ENCODE results near the gene SPC25.
"Not testable (repeated sequence)": the region's sequence is repeated elsewhere in the genome, so short reads cannot be mapped to it uniquely, and the experiment has no call there.

The SPC25 gene, protein sequence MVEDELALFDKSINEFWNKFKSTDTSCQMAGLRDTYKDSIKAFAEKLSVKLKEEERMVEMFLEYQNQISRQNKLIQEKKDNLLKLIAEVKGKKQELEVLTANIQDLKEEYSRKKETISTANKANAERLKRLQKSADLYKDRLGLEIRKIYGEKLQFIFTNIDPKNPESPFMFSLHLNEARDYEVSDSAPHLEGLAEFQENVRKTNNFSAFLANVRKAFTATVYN

DNA sequence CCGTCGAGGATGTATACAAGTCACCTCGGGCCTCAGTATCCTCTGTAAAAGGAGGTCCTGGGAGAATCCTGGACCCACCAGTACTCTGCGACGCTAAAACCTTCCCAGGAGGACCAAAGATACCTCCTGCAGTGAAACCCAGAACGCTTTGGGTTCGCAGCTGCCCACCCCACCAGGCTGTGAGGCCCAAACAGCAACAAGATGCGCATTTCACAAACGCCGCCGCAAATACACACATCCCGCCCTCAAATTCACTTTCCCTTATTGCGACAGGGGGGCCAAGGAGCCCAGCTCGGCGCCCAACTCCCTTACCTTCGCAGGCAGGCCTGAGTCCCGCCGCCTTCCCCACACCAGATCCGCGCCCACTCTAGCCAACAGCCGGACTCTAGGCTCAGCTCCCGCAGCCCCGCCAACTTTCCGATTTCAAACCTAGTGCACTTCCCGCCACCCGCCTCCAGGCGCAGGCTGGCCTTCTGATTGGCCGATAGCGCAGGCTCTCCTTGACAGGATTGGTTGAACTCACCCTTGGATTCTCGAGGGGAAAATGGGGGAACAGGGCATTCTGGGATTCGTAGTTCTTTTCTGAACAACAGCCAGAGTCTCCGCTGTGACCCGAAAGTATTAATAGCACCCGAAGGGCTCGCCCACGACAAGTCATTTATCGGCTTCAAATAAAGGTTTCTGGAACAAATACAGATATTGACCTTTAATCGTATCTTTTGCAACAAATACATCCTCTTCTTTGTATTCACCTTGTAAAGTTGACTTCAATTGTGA lies at the start of gene SPC25:
Gene SPC25 (minus strand): TSS at position 425 of the 777 bp plus-strand sequence. CDS start 911 bp downstream, outside the sequence.
- DNase-seq = peak; percentile 67 to 84 (median 82)

DNA sequence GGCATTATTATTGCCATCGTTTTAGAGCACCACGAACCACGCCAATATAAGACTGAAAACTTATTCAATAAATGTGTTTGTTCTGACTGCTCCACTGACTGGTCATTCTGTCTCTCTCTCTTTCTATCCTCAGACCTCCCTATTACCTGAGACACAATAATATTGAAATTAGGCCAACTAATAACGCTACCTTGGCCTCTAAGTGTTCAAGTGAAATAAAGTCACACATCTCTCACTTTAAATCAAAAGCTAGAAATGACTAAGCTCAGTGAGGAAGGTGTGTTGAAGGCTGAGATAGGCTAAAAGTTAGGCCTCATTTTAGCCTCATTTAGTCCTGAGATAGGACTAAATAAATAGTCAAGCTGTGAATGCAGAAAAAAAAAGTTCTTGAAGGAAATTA lies 49.7 kb upstream of the SPC25 start:
- no peak for DNase-seq

DNA sequence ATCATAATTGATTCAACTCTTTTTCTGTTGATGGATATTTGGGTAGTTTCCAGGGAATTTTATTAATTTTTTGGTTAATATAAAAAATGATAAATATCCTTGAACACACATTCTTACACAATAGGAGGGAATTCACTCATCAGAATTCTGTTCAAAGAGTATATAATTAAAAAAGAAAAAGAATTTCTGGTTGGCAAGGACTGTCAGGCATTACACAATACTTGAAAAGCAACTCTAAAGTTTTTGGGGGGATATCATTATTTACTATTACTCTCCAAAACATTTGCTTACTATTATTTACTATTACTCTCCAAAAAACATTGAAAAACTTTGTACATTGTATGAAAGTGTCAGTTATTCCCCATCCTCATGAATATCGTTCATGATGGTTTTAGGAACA lies 48.8 kb upstream of the SPC25 start:
- no peak for DNase-seq

DNA sequence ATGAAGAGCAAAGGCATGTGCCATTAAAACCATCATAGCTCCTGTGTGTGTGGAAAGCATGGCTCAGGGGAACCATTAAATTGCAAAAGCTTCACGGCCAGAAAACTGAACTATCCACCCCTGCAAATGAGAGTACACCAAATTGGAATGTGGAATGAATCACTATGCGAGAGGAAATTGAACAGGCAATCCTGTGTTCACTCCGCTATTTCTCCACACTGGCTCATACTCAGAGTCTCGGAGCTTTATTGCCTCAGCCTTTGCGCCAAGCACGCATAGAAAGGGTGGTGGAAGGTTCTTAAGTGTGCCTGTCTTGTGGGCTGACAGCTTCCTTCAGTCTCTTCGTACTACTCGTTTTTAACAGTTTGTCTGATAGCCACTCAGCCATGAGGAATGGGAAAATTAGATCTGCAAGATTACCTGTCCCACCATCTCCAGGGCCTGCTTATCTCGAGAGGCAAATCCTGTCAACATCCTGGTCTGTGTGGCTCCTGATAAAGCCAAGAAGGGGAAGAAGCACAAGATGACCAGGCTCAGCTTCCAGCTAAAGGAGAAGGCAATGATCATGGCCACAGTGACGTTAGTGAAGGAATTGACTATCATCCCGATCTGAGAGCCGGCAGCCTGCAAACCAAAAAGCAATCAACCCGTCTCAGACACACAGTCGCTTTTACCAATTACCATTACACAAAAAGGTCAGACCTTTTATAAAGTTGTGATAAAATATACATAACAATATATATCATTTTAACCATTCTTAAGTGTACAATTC lies 45.8 kb upstream of the SPC25 start:
- no peak for DNase-seq

DNA sequence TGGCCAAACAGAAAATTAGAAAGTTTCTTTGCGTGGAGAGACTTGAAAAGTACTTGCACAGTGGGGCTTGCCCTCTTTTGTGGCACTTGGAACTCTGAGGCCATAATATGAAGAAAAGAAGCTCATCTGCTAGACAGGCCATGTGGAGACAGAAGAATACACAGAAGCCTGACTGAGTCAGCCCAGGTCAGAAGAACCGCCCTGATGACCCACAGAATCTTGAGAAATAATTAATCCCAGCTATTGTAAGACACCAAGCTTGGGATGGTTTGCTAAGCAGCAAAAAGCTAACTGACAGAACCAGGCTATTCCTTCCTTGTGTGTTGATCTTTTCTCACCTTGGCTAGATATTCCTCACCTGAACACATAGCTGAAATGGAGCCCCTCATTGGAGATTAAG lies 44.6 kb upstream of the SPC25 start:
- DNase-seq = no peak

DNA sequence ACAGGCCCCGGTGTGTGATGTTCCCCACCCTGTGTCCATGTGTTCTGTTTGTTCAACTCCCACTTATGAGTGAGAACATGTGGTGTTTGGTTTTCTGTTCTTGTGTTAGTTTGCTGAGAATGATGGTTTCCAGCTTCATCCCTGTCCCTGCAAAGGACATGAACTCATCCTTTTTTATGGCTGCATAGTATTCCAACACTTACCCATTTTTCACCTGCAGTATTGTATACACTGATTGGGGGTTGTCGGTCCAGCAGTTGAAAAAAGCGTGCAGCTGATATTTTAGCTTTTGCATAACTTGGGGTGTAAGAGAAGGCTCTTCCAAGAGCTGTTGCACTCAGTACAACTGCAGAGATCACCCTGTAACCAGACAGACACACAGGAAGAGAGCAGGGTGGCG lies 41.9 kb upstream of the SPC25 start:
- not testable (repeated sequence) for DNase-seq

DNA sequence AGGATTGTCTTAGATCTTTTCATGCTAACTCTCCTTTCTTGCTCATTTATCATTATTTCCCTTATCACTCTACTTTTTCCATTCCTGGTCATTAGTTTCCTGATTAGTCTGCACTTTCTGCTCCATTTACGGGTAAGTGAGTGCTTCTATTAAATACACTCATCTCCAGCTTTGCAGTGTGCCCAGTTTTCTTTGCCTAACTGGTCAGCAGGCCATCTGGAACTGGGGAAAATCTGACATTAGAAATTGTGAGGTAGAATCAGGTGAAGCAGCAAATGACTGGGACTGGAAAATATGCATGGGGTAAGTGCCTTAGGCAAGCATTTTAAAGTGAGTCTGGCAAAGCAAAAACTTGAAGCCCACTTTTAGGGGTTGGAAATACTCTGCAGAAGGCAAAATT lies 40.0 kb upstream of the SPC25 start:
- no peak for DNase-seq

DNA sequence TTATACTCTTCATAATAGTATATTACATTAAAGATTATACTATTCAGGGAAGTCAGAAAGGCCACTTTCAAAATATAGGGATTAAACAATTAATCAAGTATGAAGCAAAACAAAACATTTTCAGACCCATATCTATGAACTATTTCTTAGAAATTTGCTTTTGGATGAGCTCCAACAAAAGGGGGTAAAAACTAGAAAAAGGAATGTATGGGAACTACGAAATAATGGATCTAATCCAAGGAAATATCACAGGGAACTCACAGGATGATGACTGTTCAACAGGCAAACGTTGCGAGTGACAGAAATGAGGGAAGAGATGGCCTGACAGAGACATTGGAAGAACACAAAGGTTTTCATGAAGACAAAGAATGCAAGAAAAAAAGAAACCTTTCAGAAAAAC lies 38.8 kb upstream of the SPC25 start:
- no peak for DNase-seq

DNA sequence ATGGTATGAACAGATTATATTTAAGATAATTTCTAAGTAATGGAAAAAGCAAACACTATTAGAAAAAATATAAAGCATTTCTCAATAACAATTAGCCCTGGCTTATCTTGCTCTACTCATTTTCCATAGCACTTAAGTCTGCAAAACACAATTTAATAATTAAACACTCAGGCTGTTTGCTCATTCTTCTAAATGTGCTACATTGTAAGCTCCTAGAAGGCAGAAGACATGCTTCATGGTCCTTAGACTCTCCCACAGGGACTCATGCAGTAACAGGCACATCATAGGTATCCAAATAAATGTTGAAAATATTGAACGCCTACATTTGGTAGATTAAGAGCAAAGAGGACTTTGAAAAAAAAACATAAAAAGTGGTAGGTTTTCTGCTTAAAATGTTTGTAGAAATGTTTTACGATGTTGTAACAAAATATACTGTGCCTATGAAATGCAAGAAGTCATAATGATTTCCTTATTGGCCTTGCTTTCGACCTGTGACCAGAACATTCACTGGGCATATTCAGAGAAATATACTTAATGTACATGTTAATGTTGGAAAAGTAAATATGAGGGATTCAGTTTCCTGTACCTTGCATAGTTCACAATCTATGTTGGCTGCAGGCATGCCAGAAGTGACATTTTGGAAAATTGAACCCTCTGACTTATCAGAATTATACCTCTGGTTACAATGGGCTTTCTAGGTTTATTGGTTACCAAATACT lies 38.0 kb upstream of the SPC25 start:
- DNase-seq = no peak

DNA sequence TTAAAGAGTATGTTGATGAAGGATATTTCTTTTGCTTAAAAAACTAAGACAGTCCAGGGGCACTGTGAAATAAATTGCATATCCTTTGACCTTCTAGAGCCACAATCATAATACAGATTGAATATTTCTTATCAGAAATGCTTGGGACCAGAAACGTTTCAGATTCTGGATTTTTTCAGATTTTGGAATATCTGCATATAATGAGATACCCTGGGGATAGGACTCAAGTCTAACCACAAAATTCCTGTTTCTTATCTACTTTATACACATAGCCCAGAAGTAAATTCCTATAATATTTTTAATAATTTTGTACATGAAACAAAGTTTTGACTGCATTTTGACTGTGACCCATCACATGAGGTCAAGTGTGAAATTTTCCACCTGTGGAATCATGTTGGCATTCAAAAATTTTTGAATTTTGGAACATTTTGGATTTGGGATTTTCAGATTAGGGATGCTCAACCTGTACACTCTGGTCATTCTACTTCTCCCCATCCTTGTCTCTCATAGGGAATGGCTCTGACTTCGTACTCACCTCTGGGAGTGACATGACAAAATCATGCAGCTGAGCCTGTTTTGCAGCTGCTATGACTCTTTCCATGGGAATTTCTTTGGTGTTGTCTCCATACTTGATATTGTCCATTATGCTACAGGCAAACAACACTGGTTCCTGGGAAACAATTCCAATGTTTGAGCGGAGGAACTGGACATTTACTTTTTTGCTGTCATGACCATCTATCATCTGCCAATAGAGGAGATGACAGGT lies 36.6 kb upstream of the SPC25 start:
- DNase-seq = no peak

DNA sequence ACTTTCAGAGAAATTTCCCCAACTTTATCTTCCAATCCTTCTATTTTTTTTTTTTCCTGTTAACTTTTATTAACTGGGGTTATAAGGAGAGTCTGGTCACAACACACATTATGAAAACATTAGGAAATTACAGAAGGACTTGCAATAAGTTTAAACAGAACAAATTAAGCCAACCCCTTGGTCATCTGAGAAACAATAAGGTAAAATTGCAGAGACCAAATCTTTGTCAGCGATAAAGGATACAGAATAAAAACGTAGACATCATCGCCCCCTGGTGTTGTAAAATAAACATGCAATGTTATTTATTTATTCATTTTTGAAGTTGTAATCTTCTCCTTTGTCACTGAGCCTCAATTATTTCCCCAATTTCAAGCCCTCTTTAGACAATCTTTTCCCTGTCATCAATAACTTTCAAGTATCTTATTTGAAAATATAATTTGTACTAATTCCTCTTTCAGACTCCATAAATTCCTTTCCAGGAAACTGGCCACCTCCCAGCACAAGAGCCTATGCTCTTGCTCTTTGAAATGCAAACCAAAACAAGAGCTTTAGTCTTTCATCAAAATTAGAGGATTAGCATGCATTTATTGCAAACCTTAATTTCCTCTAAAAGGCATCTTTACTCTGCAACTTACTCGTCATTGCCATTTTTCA lies 30.4 kb upstream of the SPC25 start:
- peak in 2 of 6 experiments; percentile 38 to 52 for DNase-seq

DNA sequence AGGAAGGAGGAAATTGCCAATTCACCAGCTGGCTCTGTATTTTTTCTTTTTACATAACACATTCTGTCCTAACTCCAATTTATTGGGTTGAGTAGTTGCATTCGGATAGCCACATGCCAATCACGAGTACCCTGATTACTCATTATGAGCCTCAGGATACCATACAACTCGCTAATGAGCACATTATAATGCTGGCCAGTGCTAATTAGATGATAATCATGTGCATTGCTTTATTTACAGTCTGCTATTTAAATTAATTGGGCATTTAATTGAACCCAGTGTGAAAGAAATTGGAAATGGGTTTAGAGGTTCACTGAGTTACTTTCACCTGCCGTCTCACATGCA lies 26.1 kb upstream of the SPC25 start:
- DNase-seq = no peak

DNA sequence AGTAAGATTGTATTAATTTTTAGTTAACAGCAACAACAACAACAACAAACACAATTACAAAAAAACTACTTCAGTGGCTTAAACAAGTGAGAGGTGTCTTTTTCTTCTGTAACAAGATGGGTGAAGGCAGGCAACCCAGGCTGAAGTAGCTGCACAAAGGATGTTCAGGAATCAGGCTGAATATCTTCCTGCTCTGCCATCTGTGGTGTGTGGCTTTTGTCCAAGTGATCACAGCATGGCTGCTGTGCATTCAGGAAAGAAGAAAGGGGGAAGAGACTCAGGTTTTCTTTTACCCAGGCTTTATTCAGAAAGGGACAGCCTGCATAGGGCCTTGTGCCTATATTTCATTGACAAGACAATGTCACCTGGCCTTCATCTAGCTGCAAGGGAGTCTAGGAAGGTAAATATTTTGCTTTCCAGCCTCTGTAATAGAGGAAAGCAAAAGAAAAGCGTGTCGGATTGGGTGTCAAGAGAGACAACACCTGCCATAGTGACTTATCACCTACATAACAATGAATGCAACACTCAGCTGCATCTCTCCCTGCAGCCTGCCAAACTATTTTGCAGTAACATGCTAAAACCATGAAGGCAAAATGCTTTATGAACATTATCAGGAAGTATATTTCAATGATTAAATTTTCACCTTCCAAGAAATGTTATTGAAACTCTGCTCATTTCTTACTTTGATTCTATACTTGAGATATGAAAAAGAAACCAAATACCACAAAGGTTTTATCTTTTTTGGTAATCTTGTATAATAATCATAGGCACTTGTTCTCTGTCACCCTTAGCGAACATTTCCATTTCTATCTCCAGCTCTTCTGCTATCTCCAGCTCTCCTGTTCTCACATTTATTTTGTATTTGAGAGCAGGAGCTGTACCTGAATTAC lies 25.5 kb upstream of the SPC25 start:
- no peak for DNase-seq

DNA sequence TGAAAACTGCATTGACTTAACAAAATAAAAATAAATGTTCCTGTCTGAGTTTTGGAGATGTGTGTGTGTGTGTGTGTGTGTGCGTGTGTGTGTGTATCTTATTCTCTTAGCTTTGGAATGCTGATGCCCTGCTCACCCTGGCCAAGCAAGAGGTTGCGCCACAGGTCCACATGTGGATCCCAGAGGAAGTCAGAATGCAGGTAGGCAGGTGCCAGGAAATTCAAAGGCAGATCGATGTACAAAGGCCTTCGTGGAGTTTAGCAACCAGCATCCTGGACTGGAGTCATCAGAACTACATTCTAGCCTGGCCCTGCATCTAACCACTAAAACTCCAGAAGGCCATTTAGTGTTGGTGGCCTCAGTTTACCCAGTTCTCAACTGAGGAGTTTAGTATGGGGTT lies 23.3 kb upstream of the SPC25 start:
- DNase-seq = no peak

DNA sequence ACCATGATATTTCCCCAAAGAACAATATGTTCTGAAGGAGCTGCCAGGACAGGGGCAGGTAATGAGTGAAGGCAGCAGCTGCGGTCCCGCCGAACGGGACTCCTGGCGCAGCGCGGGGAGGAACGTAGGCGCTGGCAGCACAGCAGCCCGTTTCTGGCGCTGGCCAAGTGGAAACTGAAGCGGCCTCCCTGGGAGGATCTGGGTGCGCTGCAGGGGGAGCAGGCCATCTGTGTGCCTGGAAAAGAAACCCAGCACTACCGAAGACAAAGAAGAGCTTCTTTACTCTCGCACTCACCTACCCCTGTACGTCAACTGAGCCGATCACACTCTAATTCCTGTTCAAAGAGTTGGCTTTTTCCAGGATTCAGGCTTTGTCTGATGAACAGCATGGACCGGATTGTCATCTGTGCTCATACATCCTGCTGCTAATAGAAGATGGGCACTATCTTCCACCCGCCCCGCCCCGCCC lies 22.7 kb upstream of the SPC25 start:
- no peak for DNase-seq

DNA sequence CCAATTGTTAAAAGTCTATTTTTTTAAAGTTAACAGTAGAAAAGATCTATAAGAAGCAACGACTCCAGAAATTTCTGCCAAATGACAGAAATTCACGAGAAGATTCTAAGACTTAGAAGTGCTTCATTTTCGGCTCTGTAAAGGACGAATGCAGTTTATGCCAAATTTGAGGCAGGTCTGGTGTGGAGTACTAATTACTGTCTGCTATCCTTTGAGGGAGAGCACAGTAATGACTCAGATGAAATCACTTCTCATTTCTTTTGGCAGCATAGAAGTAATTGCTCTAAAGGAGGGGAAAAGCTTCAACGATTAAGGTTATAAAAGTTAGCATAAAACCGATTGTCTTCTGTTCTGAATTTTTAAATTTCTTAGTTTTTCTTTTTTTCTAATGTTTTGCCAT lies 22.2 kb upstream of the SPC25 start:
- no peak for DNase-seq

DNA sequence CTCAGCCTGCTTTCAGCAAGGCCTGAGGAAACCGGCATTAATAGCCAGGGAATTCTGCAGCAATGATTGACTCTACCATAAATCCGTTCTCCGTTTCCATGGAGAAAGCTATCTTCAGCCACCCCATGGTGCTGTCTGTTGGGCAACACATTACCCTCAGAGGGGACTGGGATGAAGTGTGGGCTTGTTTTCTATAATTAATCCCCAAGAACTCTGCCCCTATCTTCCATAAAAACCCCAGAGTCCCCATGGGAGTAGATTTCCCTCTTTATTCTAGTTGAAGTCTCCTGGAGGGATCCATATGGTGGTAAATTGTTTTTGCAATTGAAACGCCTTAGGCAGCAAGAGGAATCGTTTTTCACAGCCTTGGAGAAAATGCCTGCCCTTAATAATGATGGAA lies 20.1 kb upstream of the SPC25 start:
- no peak for DNase-seq

DNA sequence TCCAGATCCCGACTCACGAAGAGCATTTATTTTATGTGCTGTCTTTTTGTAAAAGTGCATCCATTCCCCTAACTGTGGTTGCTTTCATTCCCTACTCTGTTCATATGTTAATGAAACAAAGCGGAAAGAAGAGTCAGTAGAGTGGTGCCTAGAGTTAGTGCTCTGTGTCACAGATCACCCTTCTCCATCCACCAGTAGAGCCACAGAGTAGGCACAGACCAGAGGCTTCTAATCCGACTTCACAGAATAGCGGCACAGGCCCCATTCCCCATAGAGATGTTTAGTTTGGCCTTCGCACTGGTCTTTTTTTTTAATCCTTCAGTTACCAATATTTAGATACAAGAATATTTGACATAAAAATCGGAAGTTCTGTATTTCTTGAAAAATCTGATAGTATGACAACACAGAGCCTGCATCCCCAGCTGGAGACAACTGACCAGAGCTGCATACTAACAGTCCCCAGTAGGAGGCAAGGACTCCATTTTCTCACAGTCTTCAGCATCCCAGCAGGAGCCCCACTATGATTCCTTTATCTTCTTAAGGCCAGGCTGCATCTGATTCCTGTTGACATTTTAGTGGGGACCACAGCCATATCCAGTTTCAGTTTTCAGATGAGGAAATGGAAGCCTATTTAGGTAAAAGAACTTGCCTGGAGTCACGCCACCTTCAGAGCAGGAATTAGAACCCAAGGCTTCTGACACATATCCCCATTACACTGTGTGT lies 17.9 kb upstream of the SPC25 start:
- DNase-seq = no peak

DNA sequence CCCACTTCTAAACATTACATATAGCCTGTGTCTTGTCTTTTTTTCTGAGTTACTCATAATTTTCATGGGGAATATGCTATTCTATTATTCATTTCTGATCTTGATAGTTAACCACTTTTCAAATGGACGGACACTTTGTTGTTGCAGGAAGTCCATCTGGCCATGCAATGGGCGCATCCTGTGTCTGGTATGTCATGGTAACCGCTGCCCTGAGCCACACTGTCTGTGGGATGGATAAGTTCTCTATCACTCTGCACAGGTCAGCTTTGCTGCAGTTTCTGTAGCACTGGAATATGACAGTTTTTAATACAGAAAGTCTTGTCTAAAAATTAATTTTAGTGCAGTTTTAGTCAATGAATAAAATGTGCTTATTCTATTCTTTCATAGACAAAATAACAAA lies 14.1 kb upstream of the SPC25 start:
- no peak for DNase-seq

DNA sequence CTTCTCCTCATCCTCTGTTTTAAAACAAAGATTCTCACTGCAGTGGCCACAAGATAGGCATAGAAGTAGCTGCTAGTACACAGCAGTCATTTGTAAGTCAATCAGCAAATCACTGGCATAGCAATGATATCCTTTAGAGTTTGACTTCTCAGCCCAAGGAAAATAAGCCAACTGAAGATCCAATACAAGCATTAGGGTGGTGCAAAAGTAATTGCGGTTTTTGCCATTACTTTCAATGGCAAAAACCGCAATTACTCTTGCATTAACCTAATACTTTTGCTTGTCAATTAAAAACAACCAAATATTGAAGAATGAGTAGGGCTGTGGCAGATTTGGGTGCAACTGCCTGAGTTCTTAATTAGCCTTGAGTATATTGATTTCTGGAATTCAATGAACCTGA lies 13.7 kb upstream of the SPC25 start:
- DNase-seq = no peak
